HG03175 (cell line): ENCODE data around the gene FHOD1.

Experiments used
- ATAC-seq: cut with Tn5 transposase; IDR thresholded peaks from one replicate; pipeline ENCODE4 v1.9.1; 2021; ENCODE audit warnings: mild to moderate bottlenecking, moderate library complexity; ENCODE audit not compliant: unreplicated experiment

FHOD1 gene

GRCh38 chr16:67252609-67253497 is 5.6 kb upstream of the FHOD1 start:
- no peak for ATAC-seq

GRCh38 chr16:67250045-67250327 is 2.7 kb upstream of the FHOD1 start:
- no peak for ATAC-seq

GRCh38 chr16:67249178-67250044 is 2.1 kb upstream of the FHOD1 start:
- no peak for ATAC-seq

- ATAC-seq = no peak
Observed at GRCh38 chr16:67248401-67249177, 1.3 kb upstream of the FHOD1 start, which contains the start of gene SLC9A5. SLC9A5 (plus strand) TSS chr16:67248979; CDS start chr16:67249015, 36 bp downstream.

- ATAC-seq = no peak
Observed at GRCh38 chr16:67248073-67248400, 756 bp upstream of the FHOD1 start.

- ATAC-seq = peak; percentile 6
Observed at GRCh38 chr16:67246756-67247191, 507 bp downstream of the FHOD1 start.

- peak; percentile 20 for ATAC-seq
Observed at GRCh38 chr16:67246081-67246755, 1.1 kb downstream of the FHOD1 start.

- no peak for ATAC-seq
Observed at GRCh38 chr16:67245674-67246080, 1.6 kb downstream of the FHOD1 start.

DNA sequence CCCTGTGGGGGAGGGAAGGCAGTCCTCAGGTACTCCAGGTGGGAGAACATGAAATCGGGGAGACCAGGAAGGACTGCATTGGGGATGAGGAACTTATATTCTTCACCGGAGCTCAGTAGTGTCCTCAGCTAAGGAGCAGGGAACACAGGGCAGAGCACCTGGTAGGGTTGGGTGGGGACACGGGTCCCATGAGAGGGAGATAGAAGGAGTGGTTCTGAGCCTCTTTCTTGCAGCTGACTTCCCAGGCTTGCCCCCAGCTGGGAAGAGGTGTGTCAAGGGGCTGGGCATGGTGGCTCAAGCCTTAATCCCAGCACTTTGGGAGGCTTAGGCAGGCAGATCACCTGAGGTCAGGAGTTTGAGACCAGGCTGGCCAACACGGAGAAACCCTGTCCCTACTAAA is 2.1 kb downstream of the FHOD1 start:
- no peak for ATAC-seq

- peak; percentile 58 for ATAC-seq
Observed at GRCh38 chr16:67244387-67245185, 2.7 kb downstream of the FHOD1 start.

DNA sequence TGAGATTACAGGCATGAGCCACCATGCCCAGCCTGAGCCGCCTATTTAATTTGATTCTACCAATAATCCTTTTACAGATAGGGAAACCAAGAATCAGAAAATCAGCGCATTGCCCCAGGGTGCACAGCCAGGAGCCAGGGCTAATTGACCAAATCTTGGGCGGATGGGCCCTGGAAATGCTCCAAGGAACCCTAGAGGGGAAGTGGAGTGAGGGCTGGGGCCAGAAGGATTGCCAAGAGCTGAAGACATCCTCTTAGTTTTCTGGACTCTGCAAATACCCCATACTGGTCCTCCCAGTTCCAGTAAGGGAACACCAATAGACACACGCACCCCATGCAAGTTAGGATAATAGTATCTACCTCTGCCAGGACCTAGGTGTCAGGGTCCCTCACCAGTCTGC is 3.8 kb downstream of the FHOD1 start:
- ATAC-seq = no peak

- ATAC-seq = no peak
Observed at GRCh38 chr16:67242138-67242730, 5.0 kb downstream of the FHOD1 start.

- no peak for ATAC-seq
Observed at GRCh38 chr16:67241008-67241900, 6.0 kb downstream of the FHOD1 start.

DNA sequence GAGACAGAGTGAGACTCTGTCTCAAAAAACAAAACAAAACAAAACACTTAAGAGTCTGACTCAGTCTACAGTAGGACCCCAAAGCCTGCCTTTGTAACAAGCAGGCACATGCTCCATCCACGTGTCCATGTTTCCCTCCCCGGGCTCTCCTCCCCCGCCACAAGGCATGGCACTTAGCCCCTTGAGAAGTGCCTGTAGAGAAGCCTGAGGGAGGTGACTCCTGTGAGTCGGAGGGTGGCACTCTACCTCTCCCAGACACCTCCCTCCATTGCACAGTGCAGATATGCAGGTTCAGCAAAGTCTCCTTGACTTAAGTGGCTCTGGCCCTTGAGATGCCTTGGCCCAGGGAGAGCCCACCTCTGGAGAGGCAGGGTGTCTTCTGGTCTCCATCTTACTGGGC is 6.8 kb downstream of the FHOD1 start:
- ATAC-seq = no peak

DNA sequence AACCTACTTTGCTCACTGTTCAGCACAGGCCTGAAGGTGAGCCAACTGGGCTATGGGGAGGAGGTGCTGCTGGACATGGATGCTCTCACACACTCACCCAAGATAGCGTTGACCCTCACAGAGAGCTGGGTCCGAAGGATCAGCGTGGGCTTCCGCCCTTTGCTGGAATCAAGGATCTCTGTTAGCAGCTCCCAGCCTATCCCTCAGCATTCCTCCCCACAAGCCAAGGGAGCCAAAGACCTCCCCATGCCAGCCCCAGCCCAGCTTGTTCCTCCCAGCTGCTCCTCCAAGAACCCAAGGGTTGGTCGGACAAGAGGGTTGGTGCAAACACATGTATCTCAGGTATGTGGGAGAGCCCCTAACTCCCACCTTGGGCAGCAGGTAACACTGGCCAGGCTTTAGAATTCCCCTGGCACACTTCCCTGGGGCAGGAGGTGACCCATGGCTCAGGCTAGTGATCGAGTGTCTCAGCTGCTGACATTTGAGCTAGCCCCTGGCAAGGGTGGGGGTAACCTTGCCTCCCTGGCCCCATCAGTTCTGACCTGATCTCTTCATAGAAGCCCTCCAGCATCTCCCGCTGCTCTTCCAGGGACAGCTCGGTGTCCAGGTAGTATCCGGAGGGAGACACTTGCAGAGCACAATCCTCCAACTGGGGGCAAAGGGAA is 8.3 kb downstream of the FHOD1 start:
- ATAC-seq = no peak

GRCh38 chr16:67238278-67238575 is 9.1 kb downstream of the FHOD1 start:
- no peak for ATAC-seq

DNA sequence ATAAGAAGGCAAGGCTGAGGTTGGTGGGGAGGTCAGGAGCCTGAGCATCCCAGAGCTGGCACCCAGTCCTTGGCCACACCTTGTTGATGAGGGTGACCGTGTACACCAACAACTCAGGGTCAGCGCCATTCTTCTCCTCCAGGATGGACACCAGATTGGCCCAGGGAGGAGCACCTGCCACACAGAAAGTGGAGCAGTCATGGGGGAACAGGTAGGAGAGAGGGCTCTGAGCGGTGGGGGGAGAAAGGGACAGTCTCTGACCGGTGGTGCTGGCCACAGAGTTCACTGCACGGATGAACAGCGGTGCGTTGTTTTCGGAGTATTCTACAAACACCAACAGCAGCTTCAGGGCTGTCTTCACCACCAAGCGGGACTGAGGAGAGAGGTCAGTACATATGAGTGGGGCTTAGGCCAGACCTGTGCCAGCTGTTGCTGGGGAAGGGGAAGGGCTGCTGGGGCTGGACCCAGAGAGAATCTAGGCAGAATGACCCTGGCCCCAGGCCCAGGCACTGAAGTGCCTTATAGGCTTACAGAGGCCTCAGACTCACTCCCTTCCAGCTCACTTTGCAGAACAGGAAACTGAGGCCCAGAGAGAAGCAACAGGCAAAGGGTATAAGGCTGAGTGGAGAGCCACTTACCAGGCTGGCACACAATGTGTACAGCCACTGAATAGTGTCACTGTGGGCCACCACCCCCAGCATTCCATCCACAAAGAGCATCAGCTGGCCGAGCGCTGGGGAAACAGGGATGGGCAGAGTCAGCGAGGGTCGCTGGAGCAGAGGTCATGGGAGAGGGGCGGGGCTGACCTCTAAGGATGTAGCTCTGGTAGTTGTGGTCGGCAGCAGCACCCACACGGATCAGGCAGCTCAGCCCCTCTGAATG is 9.6 kb downstream of the FHOD1 start:
- ATAC-seq = no peak
